GM23338 (cell line): ENCODE measurements around the gene THAP9. TPM values are rescaled to one million over a fixed set of nuclear protein-coding genes. Genes with fewer than 3 reads are reported as not detected.

Experiments used
- ATAC-seq: fragments of 200-7000 bp; cut with Tn5 transposase; 3 replicates; pipeline ENCODE4 v1.9.1; 2020
- DNase-seq: peaks from one replicate; pipeline ENCODE4 v3.0.0-alpha.2; 2015; ENCODE audit warnings: low spot score
- H2AFZ ChIP-seq: fragments of 200-600 bp; sonication (generic); 2 replicates; pipeline ENCODE4 v1.8.0; 2016; ENCODE audit warnings: antibody characterized with exemption, mild to moderate bottlenecking, moderate library complexity
- H3F3A ChIP-seq: fragments of 200-600 bp; sonication (generic); replicated peaks from 2 replicates; pipeline ENCODE4 v1.8.0; 2017; ENCODE audit warnings: antibody characterized with exemption, mixed run types, low read depth
- H3K27ac ChIP-seq: fragments of 200-600 bp; sonication (generic); 2 replicates; pipeline ENCODE4 v1.6.1; 2016; ENCODE audit warnings: low read depth
- H3K27me3 ChIP-seq: fragments of 200-600 bp; sonication (generic); 2 replicates; pipeline ENCODE4 v1.8.0; 2016; ENCODE audit warnings: mild to moderate bottlenecking, mixed run types, moderate library complexity; ENCODE audit not compliant: insufficient read depth
- H3K36me3 ChIP-seq: fragments of 200-600 bp; sonication (generic); 2 replicates; pipeline ENCODE4 v1.8.0; 2016; ENCODE audit warnings: mild to moderate bottlenecking; ENCODE audit not compliant: insufficient read depth
- H3K4me1 ChIP-seq: fragments of 200-600 bp; sonication (generic); 2 replicates; pipeline ENCODE4 v1.8.0; 2016; ENCODE audit warnings: mild to moderate bottlenecking, moderate library complexity; ENCODE audit not compliant: insufficient read depth
- H3K4me2 ChIP-seq: fragments of 200-600 bp; sonication (generic); 2 replicates; pipeline ENCODE4 v1.7.1; 2017; ENCODE audit warnings: mixed run types
- H3K4me3 ChIP-seq: fragments of 200-600 bp; sonication (generic); 2 replicates; pipeline ENCODE4 v1.6.1; 2016; ENCODE audit warnings: mixed run types
- H3K79me2 ChIP-seq: fragments of 200-600 bp; sonication (generic); replicated peaks from 2 replicates; pipeline ENCODE4 v1.8.0; 2017; ENCODE audit warnings: mild to moderate bottlenecking; ENCODE audit not compliant: insufficient read depth
- H3K9me2 ChIP-seq: fragments of 200-600 bp; sonication (generic); 2 replicates; pipeline ENCODE4 v1.8.0; 2017; ENCODE audit not compliant: insufficient read depth
- H4K20me1 ChIP-seq: fragments of 200-600 bp; sonication (generic); replicated peaks from 2 replicates; pipeline ENCODE4 v1.8.0; 2017; ENCODE audit warnings: mild to moderate bottlenecking; ENCODE audit not compliant: insufficient read depth
- H3K27ac Mint-ChIP-seq: 2 replicates; pipeline ENCODE4 v1.8.0; 2020; ENCODE audit warnings: inconsistent platforms, mild to moderate bottlenecking, moderate library complexity, mixed read lengths
- H3K27me3 Mint-ChIP-seq: 3 replicates; pipeline ENCODE4 v1.8.0; 2022; ENCODE audit warnings: low read depth, mild to moderate bottlenecking, moderate library complexity, mixed read lengths, inconsistent platforms; ENCODE audit not compliant: insufficient read depth, poor library complexity
- H3K36me3 Mint-ChIP-seq: 3 replicates; pipeline ENCODE4 v1.8.0; 2021; ENCODE audit warnings: low read depth, mild to moderate bottlenecking, inconsistent platforms, moderate library complexity, mixed read lengths
- H3K4me1 Mint-ChIP-seq: 3 replicates; pipeline ENCODE4 v1.8.0; 2020; ENCODE audit warnings: mild to moderate bottlenecking, inconsistent platforms, mixed read lengths
- H3K4me3 Mint-ChIP-seq: 3 replicates; pipeline ENCODE4 v1.8.0; 2021; ENCODE audit warnings: moderate library complexity, mild to moderate bottlenecking, inconsistent platforms, mixed read lengths
- H3K9me3 Mint-ChIP-seq: 3 replicates; pipeline ENCODE4 v1.8.0; 2020; ENCODE audit warnings: moderate library complexity, mild to moderate bottlenecking, inconsistent platforms, mixed read lengths
- CREB1 ChIP-seq: fragments of 250-450 bp; sonication (Bioruptor Pico); IDR thresholded peaks from 2 replicates; pipeline ENCODE4 v1.5.0; 2020; ENCODE audit warnings: low read depth, mild to moderate bottlenecking, moderate library complexity
- CTCF ChIP-seq, 2 experiments: fragments of 200-600 bp in 1 of 2; sonication (generic) in 1 of 2; conservative IDR thresholded peaks; 2 replicates each; pipeline versions ENCODE4 v1.5.1 to v1.6.1; 2016 to 2017; ENCODE audit warnings: antibody characterized with exemption in 2 of 2, low read depth in 2 of 2, mild to moderate bottlenecking in 2 of 2, moderate library complexity in 1 of 2
- ETS1 ChIP-seq: IDR thresholded peaks from 2 replicates; pipeline ENCODE4 v1.6.1; 2016; ENCODE audit warnings: antibody characterized with exemption
- EZH2 ChIP-seq: fragments of 200-600 bp; sonication (generic); IDR thresholded peaks from one replicate; pipeline ENCODE4 v1.8.0; 2017; ENCODE audit warnings: antibody characterized with exemption, mild to moderate bottlenecking, low read depth; ENCODE audit not compliant: unreplicated experiment
- EZH2phosphoT487 ChIP-seq: fragments of 200-600 bp; sonication (generic); IDR thresholded peaks from one replicate; pipeline ENCODE4 v1.8.1; 2018; ENCODE audit warnings: antibody characterized with exemption; ENCODE audit not compliant: unreplicated experiment
- JUNB ChIP-seq: IDR thresholded peaks from one replicate; pipeline ENCODE4 v1.6.1; 2016; ENCODE audit warnings: antibody characterized with exemption; ENCODE audit not compliant: unreplicated experiment
- NANOG ChIP-seq: IDR thresholded peaks from 2 replicates; pipeline ENCODE4 v1.6.1; 2016; ENCODE audit warnings: antibody characterized with exemption, borderline replicate concordance
- POLR2AphosphoS5 ChIP-seq: IDR thresholded peaks from 2 replicates; pipeline ENCODE4 v1.6.1; 2016; ENCODE audit warnings: antibody characterized with exemption, low read depth
- REST ChIP-seq: IDR thresholded peaks from one replicate; pipeline ENCODE4 v1.6.1; 2018; ENCODE audit warnings: antibody characterized with exemption; ENCODE audit not compliant: unreplicated experiment
- STAT1 ChIP-seq: IDR thresholded peaks from one replicate; pipeline ENCODE4 v1.6.1; 2016; ENCODE audit warnings: antibody characterized with exemption; ENCODE audit not compliant: unreplicated experiment
- ZNF114 ChIP-seq: fragments of 250-450 bp; sonication (Bioruptor Pico); IDR thresholded peaks from 2 replicates; pipeline ENCODE4 v1.5.0; 2020; ENCODE audit warnings: mild to moderate bottlenecking, moderate library complexity
- ZNF331 ChIP-seq: fragments of 250-450 bp; sonication (Bioruptor Pico); IDR thresholded peaks from 2 replicates; pipeline ENCODE4 v1.5.0; 2020; ENCODE audit warnings: low read depth, mild to moderate bottlenecking, moderate library complexity
- ZNF462 ChIP-seq: fragments of 250-450 bp; sonication (Bioruptor Pico); IDR thresholded peaks from 2 replicates; pipeline ENCODE4 v1.5.0; 2020; ENCODE audit warnings: mild to moderate bottlenecking, moderate library complexity
- polyA plus RNA-seq: library from polyadenylated mRNA; unstranded; fragments of >200 nt; fragmentation: Nextera tagmentation; extraction: Ambion mirVana; gene quantifications from 2 replicates; pipeline ENCODE4 v1.2.1, GENCODE V29; 2016
- total RNA-seq: library from RNA; depleted of rRNA; stranded (reverse); fragments of >200 nt; shearing (Covaris generic); gene quantifications from 2 replicates; pipeline ENCODE4 v1.2.3, GENCODE V29; 2014

The THAP9 gene
- total and polyA plus RNA-seq, 2 experiments from 2014 or later = 8.7 to 22.3 TPM

GRCh38 chr4:82865592-82865991, 34.9 kb upstream of the THAP9 start:
- Histone ChIP-seq H3K4me2 (no peak overlapping the region), H2AFZ (no peak overlapping the region), H3K4me3 (no peak overlapping the region), H3K4me1 (no peaks in the 10 kb centered on the region), H3F3A (no peaks in the 10 kb centered on the region), H3K36me3 (peaks cover 56% of the 10 kb centered on the region), H3K27me3 (no peaks in the 10 kb centered on the region), H3K9me2 (no peaks in the 10 kb centered on the region), H3K27ac (no peak overlapping the region), H4K20me1 (peaks cover 12% of the 10 kb centered on the region; the same call in 1 of the 2 replicates), H3K79me2 (no peaks in the 10 kb centered on the region)
- Mint-ChIP-seq H3K9me3 (no peaks in the 10 kb centered on the region), H3K36me3 (peaks cover 60% of the 10 kb centered on the region), H3K27ac (no peak overlapping the region), H3K27me3 (peaks cover 2% of the 10 kb centered on the region), H3K4me3 (no peak overlapping the region), H3K4me1 (no peaks in the 10 kb centered on the region)
- no peak for DNase-seq
- ATAC-seq = no peak
- TF ChIP-seq ZNF331 (no peak), STAT1 (no peak), REST (no peak), NANOG (no peak), CREB1 (CRISPR knock-in tag) (no peak), ZNF462 (CRISPR knock-in tag) (no peak), POLR2AphosphoS5 (no peak), CTCF (conservative IDR thresholded peaks at IDR 0.05; ENCODE audit: low read depth in 2 of 2) (no peak), JUNB (no peak), EZH2 (no peak), EZH2phosphoT487 (no peak), ETS1 (no peak), ZNF114 (CRISPR knock-in tag) (no peak)
